Omental fat pad (tissue), 4 donors: ENCODE results near the gene NAA16. TPM values are rescaled to one million over a fixed set of nuclear protein-coding genes. Genes with fewer than 3 reads are reported as not detected.

Experiments used
- ATAC-seq: fragments of 150-250 bp; one replicate; pipeline ENCODE4 v1.9.1; 2016; ENCODE audit warnings: mild to moderate bottlenecking, moderate library complexity; ENCODE audit not compliant: low FRiP score
- DNase-seq: peaks from one replicate; pipeline ENCODE4 v3.0.0-alpha.2; 2019; ENCODE audit warnings: low spot score
- CTCF ChIP-seq, 3 donors: fragments of 450-650 bp; IDR thresholded peaks; one replicate each; pipeline ENCODE4 v1.5.1; 2016 to 2017; ENCODE audit warnings: antibody characterized with exemption in 3 of 3, mild to moderate bottlenecking in 3 of 3, moderate library complexity in 2 of 3
- total RNA-seq, 4 donors: library from RNA; depleted of rRNA; stranded (reverse); fragments of >200 nt; gene quantifications; one replicate each; pipeline ENCODE4 v1.1.0, GENCODE V29; 2016

The NAA16 gene
- total RNA-seq, 4 donors from 2014 or later: 8.9 to 20.7 (median 14.2) TPM

- no peak for TF ChIP-seq CTCF (IDR thresholded peaks at IDR 0.05)
- DNase-seq (no peak), ATAC-seq (no peak)
Observed at GRCh38 chr13:41313117-41313516, 2.0 kb downstream of the NAA16 start.

- ATAC-seq: no peak
- DNase-seq: no peak
- no peak for TF ChIP-seq CTCF (IDR thresholded peaks at IDR 0.05)
Observed at GRCh38 chr13:41313659-41314197, 2.7 kb downstream of the NAA16 start.

- ATAC-seq: no peak
- DNase-seq: no peak
- TF ChIP-seq CTCF (IDR thresholded peaks at IDR 0.05): no peak
Observed at GRCh38 chr13:41315443-41316047, 4.5 kb downstream of the NAA16 start.

- no peak for ATAC-seq
- no peak for DNase-seq
- TF ChIP-seq CTCF (IDR thresholded peaks at IDR 0.05): no peak
Observed at GRCh38 chr13:41317243-41317642, 6.2 kb downstream of the NAA16 start.

- no peak for TF ChIP-seq CTCF (IDR thresholded peaks at IDR 0.05)
- ATAC-seq: no peak
- DNase-seq: no peak
Observed at GRCh38 chr13:41325752-41326151, 14.7 kb downstream of the NAA16 start.

GRCh38 chr13:41326661-41327060, 15.6 kb downstream of the NAA16 start:
- no peak for DNase-seq
- no peak for TF ChIP-seq CTCF (IDR thresholded peaks at IDR 0.05)
- ATAC-seq: no peak
